D721Med (cell line): ENCODE results near the gene DDX42.

Experiments used
- DNase-seq: peaks from one replicate; pipeline ENCODE4 v3.0.0; 2011; ENCODE audit warnings: low spot score; ENCODE audit not compliant: insufficient read length
- FAIRE-seq: peaks from 2 replicates; lab custom pipeline; 2011; peaks lifted over from hg19 to GRCh38; lab: Jason Lieb, UNC
- TF ChIP-seq, protein P1 (sequence below): IDR thresholded peaks from 2 replicates; pipeline ENCODE4 v1.5.1; 2012; ENCODE audit warnings: mild to moderate bottlenecking, control low read depth; ENCODE audit not compliant: insufficient read depth; ENCODE audit errors: missing control alignments

The DDX42 gene

DNA sequence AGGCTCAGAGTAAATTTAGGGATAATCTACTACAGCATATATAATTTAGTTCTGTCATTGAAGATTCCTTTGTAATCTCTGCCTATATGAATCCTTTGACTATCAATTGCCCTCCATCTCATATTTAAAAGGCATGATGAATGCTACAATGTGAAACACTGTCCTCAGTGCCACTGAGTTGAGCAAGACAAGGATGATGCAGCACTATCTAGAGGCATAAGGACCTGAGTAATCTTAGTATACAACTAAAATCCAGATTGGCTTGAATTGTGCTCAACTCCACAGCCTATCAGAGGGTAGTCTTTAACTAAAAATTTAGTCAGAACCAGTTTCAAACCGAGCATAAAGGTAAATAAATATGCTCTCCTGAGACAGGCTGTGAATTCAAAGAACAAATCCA is 20.8 kb upstream of the DDX42 start:
- DNase-seq (no peak), FAIRE-seq (no peak)
- TF ChIP-seq, protein P1, sequence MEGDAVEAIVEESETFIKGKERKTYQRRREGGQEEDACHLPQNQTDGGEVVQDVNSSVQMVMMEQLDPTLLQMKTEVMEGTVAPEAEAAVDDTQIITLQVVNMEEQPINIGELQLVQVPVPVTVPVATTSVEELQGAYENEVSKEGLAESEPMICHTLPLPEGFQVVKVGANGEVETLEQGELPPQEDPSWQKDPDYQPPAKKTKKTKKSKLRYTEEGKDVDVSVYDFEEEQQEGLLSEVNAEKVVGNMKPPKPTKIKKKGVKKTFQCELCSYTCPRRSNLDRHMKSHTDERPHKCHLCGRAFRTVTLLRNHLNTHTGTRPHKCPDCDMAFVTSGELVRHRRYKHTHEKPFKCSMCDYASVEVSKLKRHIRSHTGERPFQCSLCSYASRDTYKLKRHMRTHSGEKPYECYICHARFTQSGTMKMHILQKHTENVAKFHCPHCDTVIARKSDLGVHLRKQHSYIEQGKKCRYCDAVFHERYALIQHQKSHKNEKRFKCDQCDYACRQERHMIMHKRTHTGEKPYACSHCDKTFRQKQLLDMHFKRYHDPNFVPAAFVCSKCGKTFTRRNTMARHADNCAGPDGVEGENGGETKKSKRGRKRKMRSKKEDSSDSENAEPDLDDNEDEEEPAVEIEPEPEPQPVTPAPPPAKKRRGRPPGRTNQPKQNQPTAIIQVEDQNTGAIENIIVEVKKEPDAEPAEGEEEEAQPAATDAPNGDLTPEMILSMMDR, result no peak

DNA sequence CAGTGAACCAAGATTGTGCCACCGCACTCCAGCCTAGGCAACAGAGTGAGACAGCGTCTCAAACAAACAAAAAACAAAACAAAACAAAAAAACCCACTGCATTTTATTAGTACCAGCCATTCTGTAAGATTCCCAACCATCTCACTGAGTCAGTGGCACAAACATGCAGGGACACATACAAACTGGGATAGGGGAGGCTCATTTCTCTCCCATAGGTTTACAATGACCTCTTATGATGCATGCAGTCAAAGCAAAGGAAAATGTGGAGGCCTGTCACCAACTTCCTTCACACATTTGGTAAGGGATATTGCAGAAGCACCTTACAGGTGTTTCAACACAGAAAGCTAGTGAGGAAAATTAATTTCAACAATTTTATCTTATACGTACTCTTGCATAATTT is 19.9 kb upstream of the DDX42 start:
- DNase-seq (no peak), FAIRE-seq (no peak)
- TF ChIP-seq, protein P1, result no peak

DNA sequence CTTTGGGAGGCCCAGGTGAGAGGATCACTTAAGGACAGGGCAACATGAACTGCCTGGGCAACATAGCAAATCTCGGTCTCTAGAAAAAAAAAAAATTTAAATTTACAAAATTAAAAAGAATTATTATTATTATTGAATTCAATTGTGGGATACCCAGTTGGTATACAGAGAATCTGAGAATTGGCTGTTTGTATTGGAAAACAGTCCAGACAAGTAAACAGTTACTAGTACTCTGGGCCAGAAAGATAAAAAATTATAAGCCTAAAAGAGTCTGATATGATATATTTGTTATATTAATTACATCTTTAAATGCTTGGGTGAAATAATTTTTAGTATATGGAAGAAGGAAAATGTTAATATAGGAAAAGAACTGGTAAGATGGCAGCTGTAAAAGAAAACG is 15.5 kb upstream of the DDX42 start:
- no peak for FAIRE-seq

DNA sequence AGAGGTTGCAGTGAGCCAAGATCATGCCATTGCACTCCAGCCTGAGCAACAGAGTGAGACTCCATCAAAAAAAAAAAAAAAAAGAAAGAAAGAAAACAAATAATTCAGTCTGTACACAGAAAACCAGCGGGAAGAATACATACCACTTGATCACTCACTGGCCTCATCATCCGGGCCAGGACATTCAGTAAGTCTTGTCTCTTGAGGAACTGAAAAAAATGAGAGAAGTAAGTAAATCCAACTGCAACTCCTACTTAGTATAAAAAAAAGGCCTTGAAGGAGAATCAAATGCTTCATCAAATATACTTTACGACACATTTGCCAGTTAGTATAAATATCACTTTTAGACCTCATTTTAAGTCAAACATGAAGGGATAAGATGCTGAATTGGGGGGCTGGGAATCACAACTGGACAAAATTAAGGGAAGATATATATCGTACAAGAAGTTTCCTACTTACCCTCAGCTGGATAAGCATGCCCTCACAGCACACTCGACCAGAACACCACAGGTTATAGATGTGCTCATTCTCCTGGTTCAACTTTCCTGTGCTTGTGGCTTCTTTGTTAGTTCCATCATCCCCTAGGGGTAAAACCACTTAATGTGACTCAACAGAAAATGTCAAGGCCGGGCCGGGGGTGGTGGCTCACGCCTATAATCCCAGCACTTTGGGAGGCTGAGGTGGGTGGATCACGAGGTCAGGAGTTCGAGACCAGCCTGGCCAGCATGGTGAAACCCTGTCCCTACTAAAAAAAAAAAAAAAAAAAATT is 13.0 kb upstream of the DDX42 start:
- DNase-seq (no peak), FAIRE-seq (no peak)
- TF ChIP-seq, protein P1, result no peak

More for the DNA sequence above, 15.5 kb upstream of the DDX42 start:
- TF ChIP-seq, protein P1, result no peak
- DNase-seq, result no peak

DNA sequence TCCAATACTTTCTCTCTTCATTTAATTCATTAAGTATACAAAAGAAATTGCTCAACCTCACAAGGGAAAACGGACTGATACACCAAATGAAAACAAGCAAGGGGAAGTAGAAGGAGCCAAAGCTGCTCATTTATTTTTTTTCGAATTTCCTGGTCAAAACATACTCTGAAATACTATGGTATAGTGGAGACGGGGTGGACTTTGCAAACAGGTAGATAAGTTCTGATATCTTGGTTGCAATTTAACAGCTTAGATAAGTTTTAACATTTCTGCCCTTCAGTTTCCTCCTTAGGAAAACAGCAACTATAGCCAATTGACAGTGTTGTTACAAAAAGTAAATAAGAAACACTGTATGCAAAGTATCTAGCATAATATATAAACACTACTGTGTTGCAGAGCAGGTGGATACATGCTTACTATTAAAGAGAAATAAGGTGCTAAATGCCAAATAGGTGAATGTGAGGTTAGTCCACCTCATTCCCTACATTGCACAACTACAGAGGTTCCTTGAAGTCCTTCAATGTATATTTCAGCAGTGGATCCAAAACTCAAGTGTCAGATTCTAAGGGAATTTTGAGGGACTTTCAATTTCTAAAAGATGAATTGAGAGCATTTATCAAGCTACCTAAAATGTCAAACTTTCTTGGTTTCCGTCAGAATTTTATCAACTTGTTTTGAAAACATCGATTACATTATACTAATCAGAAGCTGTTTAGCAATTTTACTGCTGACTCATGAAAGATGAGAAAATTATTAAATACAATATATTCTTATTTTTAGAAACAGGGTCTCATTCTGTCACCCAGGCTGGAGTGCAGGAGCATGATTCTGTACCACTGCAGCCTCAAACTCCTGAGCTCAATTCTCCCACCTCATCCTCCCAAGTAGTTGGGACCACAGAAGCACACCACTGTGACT is 11.6 kb upstream of the DDX42 start:
- FAIRE-seq, result no peak
- DNase-seq, result no peak
- TF ChIP-seq, protein P1, result no peak

DNA sequence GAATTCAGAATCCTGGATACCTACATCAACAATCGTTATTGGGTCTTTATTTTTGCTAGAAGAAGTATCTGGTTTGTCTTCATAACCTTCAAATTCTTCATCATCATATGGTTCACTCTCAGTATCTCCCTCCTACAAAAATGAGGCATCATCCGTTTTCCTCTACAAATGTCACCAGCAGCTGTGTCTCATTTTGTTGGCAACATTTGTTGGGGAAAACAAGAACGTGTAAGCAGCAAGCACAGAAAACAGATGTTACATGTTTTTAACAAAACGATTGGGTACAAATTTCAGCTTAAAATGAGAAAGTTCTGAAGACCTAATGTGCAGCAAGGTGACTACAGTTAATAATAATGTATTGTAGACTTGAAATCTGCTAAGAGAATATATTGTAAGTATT is 9.3 kb upstream of the DDX42 start:
- no peak for DNase-seq
- FAIRE-seq, result no peak
- TF ChIP-seq, protein P1, result no peak
